Endometrial microvascular endothelial cells (primary cell): ENCODE data around the gene ENKD1. TPM values are rescaled to one million over a fixed set of nuclear protein-coding genes. Genes with fewer than 3 reads are reported as not detected.

Source experiments
- in situ Hi-C: cut with HindIII; loops from 2 replicates; pipeline ENCODE4 v1.10.0; 2017; ENCODE audit warnings: low sequenced_read_pairs, low pct_unique_long_range_greater_than_20kb; ENCODE audit errors: inconsistent ontology term
- total RNA-seq: library from RNA; depleted of rRNA; stranded (reverse); fragments of >200 nt; gene quantifications from one replicate; pipeline ENCODE4 v1.2.3, GENCODE V29; 2015; ENCODE audit errors: inconsistent ontology term

The ENKD1 gene
- total RNA-seq, 1 donor from 2014 or later, result 18.1 TPM

- in situ Hi-C loops, result loop anchor here (25.0 kb wide), 1 partner anchor 127 kb away; the partner anchor contains the start of genes RANBP10 and TSNAXIP1
Measured at GRCh38 chr16:67685388-67686112, 19.0 kb upstream of the ENKD1 start.

- in situ Hi-C loops, result loop anchor here (25.0 kb wide), 1 partner anchor 129 kb away; the partner anchor contains the start of genes RANBP10 and TSNAXIP1
Measured at GRCh38 chr16:67683767-67684166, 17.2 kb upstream of the ENKD1 start.

GRCh38 chr16:67679935-67680897 is 13.7 kb upstream of the ENKD1 start:
- in situ Hi-C loops, result loop anchor here (25.0 kb wide), 1 partner anchor 132 kb away; the partner anchor contains the start of genes RANBP10 and TSNAXIP1

DNA sequence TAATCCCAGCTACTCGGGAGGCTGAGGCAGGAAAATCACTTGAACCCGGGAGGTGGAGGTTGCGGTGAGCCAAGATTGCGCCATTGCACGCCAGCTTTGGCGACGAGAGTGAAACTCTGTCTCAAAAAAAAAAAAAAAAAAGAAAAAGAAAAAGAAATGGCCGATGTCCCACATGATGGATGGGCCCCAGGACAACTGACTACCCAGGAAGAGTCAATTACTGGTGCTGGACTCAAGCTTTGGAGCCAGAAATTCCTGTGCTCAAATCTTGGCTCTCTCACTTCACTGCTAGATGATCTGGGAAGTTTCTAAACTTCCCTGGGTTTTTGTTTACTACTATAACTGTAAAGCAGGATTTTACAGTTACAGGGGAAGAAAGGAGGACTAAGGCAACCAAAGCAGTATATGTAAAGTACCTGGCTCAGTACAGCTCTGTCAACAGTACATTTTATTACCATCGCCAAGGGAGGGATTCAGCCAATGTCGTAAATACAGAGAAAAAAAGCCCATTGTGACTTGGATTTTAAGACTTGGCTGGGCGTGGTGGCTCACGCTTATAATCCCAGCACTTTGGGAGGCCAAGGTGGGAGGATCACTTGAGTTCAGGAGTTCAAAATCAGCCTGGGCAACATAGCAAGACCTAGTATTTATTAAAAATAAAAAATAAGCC is 11.9 kb upstream of the ENKD1 start:
- in situ Hi-C loops, result loop anchor here (25.0 kb wide), 1 partner anchor 134 kb away; the partner anchor contains the start of genes RANBP10 and TSNAXIP1

GRCh38 chr16:67677712-67678111 is 11.2 kb upstream of the ENKD1 start:
- in situ Hi-C loops, result loop anchor here (25.0 kb wide), 1 partner anchor 135 kb away; the partner anchor contains the start of genes RANBP10 and TSNAXIP1

DNA sequence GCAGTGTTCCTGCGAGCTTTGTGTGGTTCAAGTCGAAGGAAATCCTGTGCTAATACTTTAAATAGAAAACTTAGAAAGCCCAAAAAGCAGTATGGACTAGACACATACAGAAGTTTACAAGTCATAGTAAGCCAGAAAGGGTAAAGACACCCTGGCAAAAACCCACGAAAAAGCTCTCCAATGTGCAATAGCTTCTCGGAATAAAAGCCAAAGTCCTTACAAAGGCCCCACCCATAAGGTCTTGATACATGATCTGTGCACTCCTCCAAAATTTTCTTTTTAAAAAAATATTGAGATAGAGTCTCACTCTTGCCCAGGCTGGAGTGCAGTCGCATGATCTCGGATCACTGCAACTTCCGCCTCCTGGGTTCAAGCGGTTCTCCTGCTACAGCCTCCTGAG is 10.4 kb upstream of the ENKD1 start:
- in situ Hi-C loops, result loop anchor here (25.0 kb wide), 1 partner anchor 135 kb away; the partner anchor contains the start of genes RANBP10 and TSNAXIP1

DNA sequence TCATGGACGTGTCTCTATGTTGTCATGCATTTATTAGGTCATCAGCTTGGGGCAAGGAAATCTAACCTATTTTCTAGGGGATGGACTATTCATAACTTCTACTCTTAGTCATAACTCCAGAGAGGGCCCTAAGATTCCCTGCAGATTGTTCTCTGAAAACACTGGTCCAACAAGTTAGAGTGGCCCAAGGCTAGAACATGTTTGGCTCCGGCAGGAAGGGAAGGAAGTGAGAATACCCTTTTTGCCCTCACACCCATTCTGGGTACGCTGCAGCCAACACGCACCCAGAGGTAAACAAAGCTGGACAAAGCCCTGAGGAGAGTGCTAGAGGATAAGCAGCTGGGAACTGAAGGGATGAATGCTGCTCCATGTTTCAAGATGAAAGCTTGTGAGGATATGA is 10.0 kb upstream of the ENKD1 start:
- in situ Hi-C loops, result loop anchor here (25.0 kb wide), 1 partner anchor 136 kb away; the partner anchor contains the start of genes RANBP10 and TSNAXIP1

- in situ Hi-C loops, result loop anchor here (25.0 kb wide), 1 partner anchor 136 kb away; the partner anchor contains the start of genes RANBP10 and TSNAXIP1
Measured at GRCh38 chr16:67675999-67676398, 9.4 kb upstream of the ENKD1 start.

GRCh38 chr16:67675579-67675935 is 9.0 kb upstream of the ENKD1 start:
- in situ Hi-C loops, result loop anchor here (25.0 kb wide), 1 partner anchor 137 kb away; the partner anchor contains the start of genes RANBP10 and TSNAXIP1

- in situ Hi-C loops, result loop anchor here (25.0 kb wide), 1 partner anchor 137 kb away; the partner anchor contains the start of genes RANBP10 and TSNAXIP1
Measured at GRCh38 chr16:67674851-67675578, 8.5 kb upstream of the ENKD1 start.

DNA sequence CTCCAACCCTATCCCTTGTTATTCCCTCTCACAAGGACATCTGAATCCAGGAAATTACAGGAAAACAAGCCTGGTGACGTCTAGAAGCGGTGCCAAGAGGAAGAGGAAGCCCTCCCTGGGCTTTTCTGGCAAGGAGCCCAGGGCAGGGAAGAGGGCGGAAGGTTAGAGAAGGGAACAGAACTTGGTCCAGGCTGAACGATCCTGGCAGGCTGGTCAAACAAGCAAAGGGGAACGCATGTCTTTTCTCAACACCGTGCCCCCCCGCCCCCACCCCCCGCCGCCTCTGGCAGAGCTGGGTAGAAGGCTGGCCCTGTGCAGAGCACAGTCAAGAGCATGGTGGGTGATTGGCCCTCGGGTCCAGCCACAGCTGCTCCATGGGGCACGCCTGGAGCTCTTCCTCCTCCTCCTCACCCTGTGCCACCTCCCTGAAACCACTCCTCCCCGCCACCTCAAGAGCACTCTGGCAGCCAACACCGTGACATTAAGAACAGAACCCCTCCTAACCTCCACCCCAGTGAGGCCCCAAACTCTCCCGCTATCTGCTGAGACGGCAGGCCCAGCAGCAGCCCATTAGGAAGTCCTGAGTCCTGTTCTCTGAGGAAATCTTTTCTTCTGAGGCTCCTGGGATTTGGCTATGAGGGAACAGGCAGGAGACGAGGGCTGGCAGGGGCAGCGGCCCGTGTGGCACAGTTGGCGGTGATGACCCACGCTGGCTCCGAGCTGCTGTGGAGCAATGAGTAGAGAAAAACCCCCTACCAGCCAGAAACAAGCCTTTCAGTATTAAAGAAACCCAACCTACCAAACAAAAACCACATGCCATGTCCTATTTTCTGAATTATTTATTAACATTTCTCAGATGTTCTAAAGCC is 7.4 kb upstream of the ENKD1 start:
- in situ Hi-C loops, result no loop called here

- in situ Hi-C loops, result no loop called here
Measured at GRCh38 chr16:67672739-67673662, 6.5 kb upstream of the ENKD1 start.

GRCh38 chr16:67672306-67672705 is 5.8 kb upstream of the ENKD1 start:
- in situ Hi-C loops, result no loop called here

DNA sequence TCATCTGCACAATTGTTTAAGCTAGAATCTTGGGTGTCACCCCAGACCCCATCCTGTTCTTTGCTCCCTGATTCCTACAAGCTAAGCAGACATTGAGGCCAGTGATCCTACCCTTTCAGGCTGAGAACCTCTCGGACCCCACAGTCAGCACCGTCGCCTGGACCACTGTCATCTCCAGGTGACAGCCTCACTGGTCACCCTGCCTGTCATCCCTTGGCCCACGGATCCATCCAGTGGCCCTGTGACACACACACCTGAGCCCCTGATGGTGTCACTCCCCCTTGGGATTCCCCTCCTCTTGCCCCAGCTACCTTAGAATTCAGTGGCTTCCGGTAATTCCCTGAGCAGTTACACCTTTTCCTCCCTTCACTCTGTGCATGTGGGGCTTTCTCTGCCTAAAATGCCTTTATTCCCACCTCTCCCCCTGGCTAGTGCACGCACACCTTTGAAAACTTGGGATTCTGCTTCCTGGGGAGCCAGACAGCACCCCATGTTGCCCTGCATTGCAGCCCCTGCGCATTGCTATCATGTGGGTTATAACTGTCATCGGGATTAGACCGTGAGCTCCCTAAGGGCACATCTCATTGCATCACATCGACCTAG is 3.0 kb upstream of the ENKD1 start:
- in situ Hi-C loops, result no loop called here

GRCh38 chr16:67668495-67669157 is 2.1 kb upstream of the ENKD1 start:
- in situ Hi-C loops, result no loop called here
